ENCODE results near the gene NOS2.
"Not testable (repeated sequence)": the region's sequence is repeated elsewhere in the genome, so short reads cannot be mapped to it uniquely, and the experiment has no call there.

The NOS2 gene

DNA sequence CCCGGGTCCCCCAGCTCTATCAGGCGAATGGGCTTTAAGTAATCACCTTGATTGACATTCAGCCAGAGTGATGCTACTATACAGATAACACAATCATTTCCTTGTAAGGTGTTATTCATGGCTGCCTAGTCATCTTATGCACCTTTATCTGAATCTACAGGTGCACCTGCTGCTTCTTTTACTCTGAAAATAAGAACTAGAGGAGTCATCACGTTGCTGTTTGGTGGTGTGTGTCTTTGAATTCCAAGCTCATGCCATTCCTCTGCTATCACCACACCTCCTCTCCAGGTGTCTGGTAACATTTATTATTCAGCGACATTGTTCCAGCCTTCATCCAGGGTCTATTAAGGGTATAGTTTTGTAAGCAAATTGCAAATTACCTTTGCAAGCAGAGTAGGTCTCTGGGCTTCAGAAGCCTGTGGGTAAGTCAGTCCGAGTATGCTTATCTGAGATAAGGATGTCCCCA, 51.9 kb downstream of the NOS2 start:
- H3K4me3 ChIP-seq (replicated peaks; ENCODE audit: low read depth, low read length) = no peak overlapping the region
- TF ChIP-seq, protein P1, sequence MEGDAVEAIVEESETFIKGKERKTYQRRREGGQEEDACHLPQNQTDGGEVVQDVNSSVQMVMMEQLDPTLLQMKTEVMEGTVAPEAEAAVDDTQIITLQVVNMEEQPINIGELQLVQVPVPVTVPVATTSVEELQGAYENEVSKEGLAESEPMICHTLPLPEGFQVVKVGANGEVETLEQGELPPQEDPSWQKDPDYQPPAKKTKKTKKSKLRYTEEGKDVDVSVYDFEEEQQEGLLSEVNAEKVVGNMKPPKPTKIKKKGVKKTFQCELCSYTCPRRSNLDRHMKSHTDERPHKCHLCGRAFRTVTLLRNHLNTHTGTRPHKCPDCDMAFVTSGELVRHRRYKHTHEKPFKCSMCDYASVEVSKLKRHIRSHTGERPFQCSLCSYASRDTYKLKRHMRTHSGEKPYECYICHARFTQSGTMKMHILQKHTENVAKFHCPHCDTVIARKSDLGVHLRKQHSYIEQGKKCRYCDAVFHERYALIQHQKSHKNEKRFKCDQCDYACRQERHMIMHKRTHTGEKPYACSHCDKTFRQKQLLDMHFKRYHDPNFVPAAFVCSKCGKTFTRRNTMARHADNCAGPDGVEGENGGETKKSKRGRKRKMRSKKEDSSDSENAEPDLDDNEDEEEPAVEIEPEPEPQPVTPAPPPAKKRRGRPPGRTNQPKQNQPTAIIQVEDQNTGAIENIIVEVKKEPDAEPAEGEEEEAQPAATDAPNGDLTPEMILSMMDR (IDR thresholded peaks at IDR 0.05; ENCODE audit: insufficient read depth, low read length, poor library complexity, severe bottlenecking) = no peak
- no peak for DNase-seq (ENCODE audit: extremely low read depth, insufficient read length)
- no peaks in the 10 kb centered on the region for H3K27me3 ChIP-seq (replicated peaks; ENCODE audit: control insufficient read depth, insufficient read depth, low read length)
- H3K36me3 ChIP-seq (ENCODE audit: control insufficient read depth, insufficient read depth, low read length) = no peaks in the 10 kb centered on the region

- TF ChIP-seq, protein P1 (IDR thresholded peaks at IDR 0.05; ENCODE audit: insufficient read depth, low read length, poor library complexity, severe bottlenecking) = peak; percentile 39
- Histone ChIP-seq H3K4me3 (replicated peaks; ENCODE audit: low read depth, low read length) (no peak overlapping the region), H3K27me3 (replicated peaks; ENCODE audit: control insufficient read depth, insufficient read depth, low read length) (no peaks in the 10 kb centered on the region), H3K36me3 (ENCODE audit: control insufficient read depth, insufficient read depth, low read length) (no peaks in the 10 kb centered on the region)
- no peak for DNase-seq (ENCODE audit: extremely low read depth, insufficient read length)
Measured at GRCh38 chr17:27747462-27748359, 52.6 kb downstream of the NOS2 start.

- TF ChIP-seq, protein P1 (IDR thresholded peaks at IDR 0.05; ENCODE audit: insufficient read depth, low read length, poor library complexity, severe bottlenecking) = no peak
- Histone ChIP-seq H3K27me3 (replicated peaks; ENCODE audit: control insufficient read depth, insufficient read depth, low read length) (no peaks in the 10 kb centered on the region), H3K4me3 (replicated peaks; ENCODE audit: low read depth, low read length) (no peak overlapping the region), H3K36me3 (ENCODE audit: control insufficient read depth, insufficient read depth, low read length) (no peaks in the 10 kb centered on the region)
- no peak for DNase-seq (ENCODE audit: extremely low read depth, insufficient read length)
Measured at GRCh38 chr17:27746881-27747280, 53.4 kb downstream of the NOS2 start.

- not testable (repeated sequence) for H3K4me3 ChIP-seq (replicated peaks; ENCODE audit: low read depth, low read length); H3K36me3 ChIP-seq (ENCODE audit: control insufficient read depth, insufficient read depth, low read length); DNase-seq (ENCODE audit: extremely low read depth, insufficient read length); H3K27me3 ChIP-seq (replicated peaks; ENCODE audit: control insufficient read depth, insufficient read depth, low read length)
Measured at GRCh38 chr17:27746320-27746719, 54.0 kb downstream of the NOS2 start.

- not testable (repeated sequence) for H3K4me3 ChIP-seq (replicated peaks; ENCODE audit: low read depth, low read length); H3K36me3 ChIP-seq (ENCODE audit: control insufficient read depth, insufficient read depth, low read length); DNase-seq (ENCODE audit: extremely low read depth, insufficient read length); H3K27me3 ChIP-seq (replicated peaks; ENCODE audit: control insufficient read depth, insufficient read depth, low read length)
Measured at GRCh38 chr17:27745207-27745830, 55.0 kb downstream of the NOS2 start.

GRCh38 chr17:27743281-27743885, 56.9 kb downstream of the NOS2 start:
- TF ChIP-seq, protein P1 (IDR thresholded peaks at IDR 0.05; ENCODE audit: insufficient read depth, low read length, poor library complexity, severe bottlenecking) = no peak
- Histone ChIP-seq H3K4me3 (replicated peaks; ENCODE audit: low read depth, low read length) (no peak overlapping the region), H3K36me3 (ENCODE audit: control insufficient read depth, insufficient read depth, low read length) (no peaks in the 10 kb centered on the region), H3K27me3 (replicated peaks; ENCODE audit: control insufficient read depth, insufficient read depth, low read length) (no peaks in the 10 kb centered on the region)
- no peak for DNase-seq (ENCODE audit: extremely low read depth, insufficient read length)

Data from GM06990 (cell line).